OCI-LY7 (cell line): ENCODE data around the gene ATP8B3. TPM values are rescaled to one million over a fixed set of nuclear protein-coding genes. Genes with fewer than 3 reads are reported as not detected.
A peak's percentile ranks its signal among the peaks of the same experiment; 100 is the strongest.

Source experiments
- BruUV-seq: library from RNA; stranded (reverse); fragments of 400-500 nt; replicated peaks from 2 replicates; lab custom pipeline; 2021; lab: Mats Ljungman, UMichigan
- CTCF ChIA-PET: fragments of 300-600 bp; sonication (Branson Sonifier 250); formaldehyde crosslinking; loops from one replicate; lab custom pipeline; 2022; ENCODE audit warnings: antibody characterized with exemption; ENCODE audit not compliant: unreplicated experiment; lab: Charles Lee
- POLR2A ChIA-PET: fragments of 300-600 bp; sonication (Branson Sonifier 250); formaldehyde crosslinking; loops from one replicate; lab custom pipeline; 2022; ENCODE audit warnings: antibody characterized with exemption; lab: Charles Lee
- DNase-seq: peaks from one replicate; pipeline ENCODE4 v3.0.0-alpha.2; 2015; ENCODE audit warnings: low spot score
- H2AFZ ChIP-seq: fragments of 200-600 bp; sonication (generic), shearing (Covaris generic); 2 replicates; pipeline ENCODE4 v1.6.1; 2014; ENCODE audit warnings: mild to moderate bottlenecking, antibody characterized with exemption, low read length, moderate library complexity
- H3K27ac ChIP-seq: fragments of 200-600 bp; sonication (generic); 2 replicates; pipeline ENCODE4 v1.5.1; 2014; ENCODE audit warnings: mixed run types, low read depth, mild to moderate bottlenecking, moderate library complexity, low read length, inconsistent platforms; ENCODE audit not compliant: poor library complexity, severe bottlenecking
- H3K36me3 ChIP-seq: fragments of 200-600 bp; sonication (generic); 2 replicates; pipeline ENCODE4 v1.6.1; 2014; ENCODE audit warnings: mild to moderate bottlenecking, antibody characterized with exemption, low read length, moderate library complexity, mixed read lengths; ENCODE audit not compliant: insufficient read depth
- H3K4me1 ChIP-seq: fragments of 200-600 bp; sonication (generic); 2 replicates; pipeline ENCODE4 v1.5.1; 2014; ENCODE audit warnings: mild to moderate bottlenecking, low read length; ENCODE audit not compliant: insufficient read depth, poor library complexity, severe bottlenecking
- H3K4me2 ChIP-seq: fragments of 200-600 bp; sonication (generic); 2 replicates; pipeline ENCODE4 v1.6.1; 2014; ENCODE audit warnings: mild to moderate bottlenecking, low read length
- H3K4me3 ChIP-seq: fragments of 200-600 bp; sonication (generic); 2 replicates; pipeline ENCODE4 v1.5.1; 2014; ENCODE audit warnings: mild to moderate bottlenecking, low read depth, low read length; ENCODE audit not compliant: poor library complexity, severe bottlenecking
- H3K79me2 ChIP-seq: fragments of 200-600 bp; sonication (generic); 2 replicates; pipeline ENCODE4 v1.6.1; 2016; ENCODE audit warnings: low read depth, mild to moderate bottlenecking, low read length, moderate library complexity, mixed read lengths; ENCODE audit not compliant: insufficient read depth
- H3K9me2 ChIP-seq: fragments of 200-600 bp; sonication (generic); 2 replicates; pipeline ENCODE4 v1.6.1; 2016; ENCODE audit warnings: mild to moderate bottlenecking, low read length, mixed read lengths; ENCODE audit not compliant: insufficient read depth
- H3K9me3 ChIP-seq: fragments of 200-600 bp; sonication (generic); 2 replicates; pipeline ENCODE4 v1.6.1; 2014; ENCODE audit warnings: mild to moderate bottlenecking, mixed run types, low read length, mixed read lengths
- H4K20me1 ChIP-seq: fragments of 200-600 bp; sonication (generic); 2 replicates; pipeline ENCODE4 v1.6.1; 2014; ENCODE audit warnings: mild to moderate bottlenecking, antibody characterized with exemption, low read length, moderate library complexity, mixed read lengths; ENCODE audit not compliant: insufficient read depth
- EZH2phosphoT487 ChIP-seq: fragments of 200-600 bp; sonication (generic); IDR thresholded peaks from 2 replicates; pipeline ENCODE4 v1.6.1; 2018; ENCODE audit warnings: low read depth, borderline replicate concordance, mild to moderate bottlenecking, mixed run types, antibody characterized with exemption, low read length, moderate library complexity, mixed read lengths
- intact Hi-C: fragments of 100-400 bp; cut with micrococcal nuclease; formaldehyde crosslinking; loops from one replicate; pipeline ENCODE4 v1.10.0; 2022; ENCODE audit not compliant: unreplicated experiment
- total RNA-seq, 2 experiments: library from RNA; depleted of rRNA in 1 of 2; stranded (reverse); fragments of >200 nt in 1 of 2; shearing (Covaris generic) in 1 of 2; gene quantifications; 2 replicates each; pipeline ENCODE4 v1.2.3, GENCODE V29; 2014 to 2022
- TF ChIP-seq, protein P1 (sequence below): fragments of 200-600 bp; sonication (generic); conservative IDR thresholded peaks from 2 replicates; pipeline ENCODE4 v1.5.1; 2014; ENCODE audit warnings: mild to moderate bottlenecking, antibody characterized with exemption, low read length, moderate library complexity, mixed read lengths

Gene ATP8B3
- total RNA-seq, 2 experiments from 2014 or later = 5.9 to 19.3 TPM

- Histone ChIP-seq H3K4me1 (peaks cover 19% of the 10 kb centered on the region), H3K79me2 (peaks cover 61% of the 10 kb centered on the region), H3K9me2 (no peaks in the 10 kb centered on the region), H2AFZ (no peak overlapping the region), H3K36me3 (peaks cover 32% of the 10 kb centered on the region; the same call in 1 of the 2 replicates), H3K4me2 (peak overlapping the region; percentile 80), H3K4me3 (peak overlapping the region; percentile 93), H3K9me3 (no peaks in the 10 kb centered on the region), H4K20me1 (peaks cover 17% of the 10 kb centered on the region), H3K27ac (peak overlapping the region; percentile 82)
- intact Hi-C loops = no loop called here
- peak; percentile 33 for DNase-seq
- BruUV-seq = no TSS peak
- ChIA-PET CTCF (no interaction called here), POLR2A (no interaction called here)
- TF ChIP-seq, protein P1, sequence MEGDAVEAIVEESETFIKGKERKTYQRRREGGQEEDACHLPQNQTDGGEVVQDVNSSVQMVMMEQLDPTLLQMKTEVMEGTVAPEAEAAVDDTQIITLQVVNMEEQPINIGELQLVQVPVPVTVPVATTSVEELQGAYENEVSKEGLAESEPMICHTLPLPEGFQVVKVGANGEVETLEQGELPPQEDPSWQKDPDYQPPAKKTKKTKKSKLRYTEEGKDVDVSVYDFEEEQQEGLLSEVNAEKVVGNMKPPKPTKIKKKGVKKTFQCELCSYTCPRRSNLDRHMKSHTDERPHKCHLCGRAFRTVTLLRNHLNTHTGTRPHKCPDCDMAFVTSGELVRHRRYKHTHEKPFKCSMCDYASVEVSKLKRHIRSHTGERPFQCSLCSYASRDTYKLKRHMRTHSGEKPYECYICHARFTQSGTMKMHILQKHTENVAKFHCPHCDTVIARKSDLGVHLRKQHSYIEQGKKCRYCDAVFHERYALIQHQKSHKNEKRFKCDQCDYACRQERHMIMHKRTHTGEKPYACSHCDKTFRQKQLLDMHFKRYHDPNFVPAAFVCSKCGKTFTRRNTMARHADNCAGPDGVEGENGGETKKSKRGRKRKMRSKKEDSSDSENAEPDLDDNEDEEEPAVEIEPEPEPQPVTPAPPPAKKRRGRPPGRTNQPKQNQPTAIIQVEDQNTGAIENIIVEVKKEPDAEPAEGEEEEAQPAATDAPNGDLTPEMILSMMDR = no peak
- TF ChIP-seq EZH2phosphoT487 = no peak
These were observed 35.8 kb upstream of the ATP8B3 start for GRCh38 chr19:1847684-1848398.

- ChIA-PET CTCF (no interaction called here), POLR2A (no interaction called here)
- no TSS peak for BruUV-seq
- Histone ChIP-seq H3K4me3 (peak overlapping the region; percentile 93), H3K79me2 (peaks cover 61% of the 10 kb centered on the region), H3K4me2 (peak overlapping the region; percentile 80), H4K20me1 (peaks cover 17% of the 10 kb centered on the region), H3K9me3 (no peaks in the 10 kb centered on the region), H2AFZ (no peak overlapping the region), H3K4me1 (peaks cover 19% of the 10 kb centered on the region), H3K9me2 (no peaks in the 10 kb centered on the region), H3K27ac (no peak overlapping the region), H3K36me3 (peaks cover 28% of the 10 kb centered on the region; the same call in 1 of the 2 replicates)
- TF ChIP-seq, protein P1 = no peak
- no peak for TF ChIP-seq EZH2phosphoT487
- DNase-seq = no peak
- intact Hi-C loops = no loop called here
These were observed 35.2 kb upstream of the ATP8B3 start for GRCh38 chr19:1847348-1847683.

- BruUV-seq = no TSS peak
- peaks cover 19% of the 10 kb centered on the region for H3K4me1 ChIP-seq
- CTCF ChIA-PET = no interaction called here
These were observed 34.6 kb upstream of the ATP8B3 start for GRCh38 chr19:1846517-1847204.

More at GRCh38 chr19:1846517-1847204, 34.6 kb upstream of the ATP8B3 start:
- H3K27ac ChIP-seq = no peak overlapping the region
- H3K4me3 ChIP-seq = peak overlapping the region; percentile 93
- peaks cover 17% of the 10 kb centered on the region for H4K20me1 ChIP-seq
- no peaks in the 10 kb centered on the region for H3K9me2 ChIP-seq
- TF ChIP-seq EZH2phosphoT487 = no peak
- TF ChIP-seq, protein P1 = no peak
- H3K36me3 ChIP-seq = peaks cover 28% of the 10 kb centered on the region; the same call in 1 of the 2 replicates
- H2AFZ ChIP-seq = no peak overlapping the region
- POLR2A ChIA-PET = no interaction called here
- peak overlapping the region; percentile 80 for H3K4me2 ChIP-seq
- intact Hi-C loops = no loop called here
- peaks cover 63% of the 10 kb centered on the region for H3K79me2 ChIP-seq
- H3K9me3 ChIP-seq = no peaks in the 10 kb centered on the region
- DNase-seq = no peak
